ENCODE measurements around the gene DHDDS. TPM values are rescaled to one million over a fixed set of nuclear protein-coding genes. Genes with fewer than 3 reads are reported as not detected.

DHDDS gene
- total RNA-seq, 2 donors from 2014 or later, result 28.9 to 39.0 TPM

DNA sequence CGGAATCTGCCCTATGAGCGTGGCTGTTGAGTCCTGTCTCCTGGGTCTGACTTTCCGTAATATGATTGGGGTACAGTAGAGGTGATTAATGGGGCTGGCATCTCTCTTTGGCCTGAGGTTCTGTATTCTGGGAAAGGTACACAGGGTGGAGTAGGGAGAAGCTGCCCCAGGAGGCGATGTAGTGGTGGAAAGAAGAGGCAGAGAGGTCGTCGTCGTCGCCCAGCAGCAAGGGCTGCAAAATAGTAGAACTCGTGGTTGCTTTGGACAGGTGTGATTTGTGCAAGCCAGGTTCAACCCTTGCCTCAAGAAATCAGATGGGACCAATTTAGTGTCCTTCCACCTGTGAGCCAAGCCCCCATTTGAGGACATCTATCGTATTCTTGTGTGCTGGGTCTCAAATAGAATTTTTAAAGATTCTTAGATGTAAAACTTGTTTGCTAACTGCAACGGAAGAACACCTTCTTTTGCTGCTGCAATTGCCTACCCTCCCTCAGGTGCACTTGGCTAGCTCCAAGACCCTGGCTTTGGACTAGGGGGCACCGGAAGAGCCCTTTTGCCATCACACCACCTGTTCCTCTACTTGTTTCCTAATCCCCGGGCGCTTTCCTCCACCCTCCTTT lies 38.9 kb downstream of the DHDDS start:
- WGBS, result 34% methylated on average over 14 of the region's 14 CpGs
- Histone ChIP-seq H3K27ac (peak overlapping the region in 1 of 2 donors; percentile 100), H3K27me3 (replicated peaks; ENCODE audit: insufficient read depth) (no peaks in the 10 kb centered on the region), H3K4me3 (peak overlapping the region in 1 of 2 donors; percentile 99), H3K9me3 (no peaks in the 10 kb centered on the region), H3K36me3 (peaks cover 0 to 1% of the 10 kb centered on the region in 2 donors), H3K4me1 (replicated peaks) (no peaks in the 10 kb centered on the region)
- DNase-seq (ENCODE audit: low spot score), result no peak
- intact Hi-C loops (cut with DNase I), result loop anchor here (5.0 kb wide), 1 partner anchor 39 kb away; the partner anchor contains the start of gene DHDDS
- TF ChIP-seq, protein P1, sequence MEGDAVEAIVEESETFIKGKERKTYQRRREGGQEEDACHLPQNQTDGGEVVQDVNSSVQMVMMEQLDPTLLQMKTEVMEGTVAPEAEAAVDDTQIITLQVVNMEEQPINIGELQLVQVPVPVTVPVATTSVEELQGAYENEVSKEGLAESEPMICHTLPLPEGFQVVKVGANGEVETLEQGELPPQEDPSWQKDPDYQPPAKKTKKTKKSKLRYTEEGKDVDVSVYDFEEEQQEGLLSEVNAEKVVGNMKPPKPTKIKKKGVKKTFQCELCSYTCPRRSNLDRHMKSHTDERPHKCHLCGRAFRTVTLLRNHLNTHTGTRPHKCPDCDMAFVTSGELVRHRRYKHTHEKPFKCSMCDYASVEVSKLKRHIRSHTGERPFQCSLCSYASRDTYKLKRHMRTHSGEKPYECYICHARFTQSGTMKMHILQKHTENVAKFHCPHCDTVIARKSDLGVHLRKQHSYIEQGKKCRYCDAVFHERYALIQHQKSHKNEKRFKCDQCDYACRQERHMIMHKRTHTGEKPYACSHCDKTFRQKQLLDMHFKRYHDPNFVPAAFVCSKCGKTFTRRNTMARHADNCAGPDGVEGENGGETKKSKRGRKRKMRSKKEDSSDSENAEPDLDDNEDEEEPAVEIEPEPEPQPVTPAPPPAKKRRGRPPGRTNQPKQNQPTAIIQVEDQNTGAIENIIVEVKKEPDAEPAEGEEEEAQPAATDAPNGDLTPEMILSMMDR (IDR thresholded peaks at IDR 0.05), result no peak
- TF ChIP-seq POLR2A (IDR thresholded peaks at IDR 0.05) (no peak), POLR2AphosphoS5 (IDR thresholded peaks at IDR 0.05) (no peak)

DNA sequence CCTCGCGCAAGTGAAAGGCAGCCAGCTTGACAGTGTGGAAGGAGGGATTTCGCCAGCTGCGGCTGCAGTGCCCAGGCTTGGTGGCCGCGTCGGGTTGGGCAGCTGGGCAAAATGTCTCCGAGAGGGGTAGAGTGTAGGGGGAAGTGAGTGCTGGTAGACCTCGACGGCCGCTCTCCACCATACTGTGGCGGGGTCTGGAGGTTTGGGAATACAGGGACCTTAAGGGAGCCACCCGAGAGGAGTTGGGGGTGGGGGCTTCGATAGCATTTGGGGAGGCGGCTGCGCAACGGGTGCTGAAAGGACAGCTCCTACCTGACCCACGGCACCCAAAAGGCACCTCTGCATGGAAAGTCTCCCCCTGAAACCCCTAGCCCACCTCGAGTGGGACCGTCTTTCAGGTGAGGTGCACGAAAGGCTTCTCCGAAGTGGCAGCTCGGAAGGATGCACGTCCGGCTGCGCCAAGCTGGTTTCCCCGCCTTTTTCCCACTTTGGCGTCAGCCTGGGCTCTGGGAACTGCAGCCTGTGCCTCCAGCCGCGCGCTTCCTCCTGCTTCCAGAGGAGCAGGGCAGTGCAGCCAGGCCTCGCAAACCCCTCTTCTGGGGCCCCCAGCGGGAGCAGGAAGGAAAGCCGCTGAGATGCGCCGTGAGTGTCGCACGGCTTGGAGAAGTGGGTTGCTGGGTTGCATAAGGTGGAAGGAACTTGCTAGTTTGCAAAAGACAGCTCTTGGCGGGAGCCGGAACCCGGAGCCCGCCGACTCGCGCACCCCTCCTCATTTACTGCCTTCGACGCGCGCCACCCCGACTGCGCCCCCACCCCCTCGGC lies 39.6 kb downstream of the DHDDS start:
- TF ChIP-seq, protein P1 (IDR thresholded peaks at IDR 0.05), result no peak
- peak; percentile 8 for TF ChIP-seq POLR2AphosphoS5 (IDR thresholded peaks at IDR 0.05)
- no peak for TF ChIP-seq POLR2A (IDR thresholded peaks at IDR 0.05)
- Histone ChIP-seq H3K36me3 (peaks cover 0 to 5% of the 10 kb centered on the region in 2 donors), H3K27ac (peak overlapping the region; percentile 100), H3K4me1 (replicated peaks) (no peaks in the 10 kb centered on the region), H3K4me3 (peak overlapping the region; percentile 99 to 100), H3K27me3 (replicated peaks; ENCODE audit: insufficient read depth) (no peaks in the 10 kb centered on the region), H3K9me3 (no peaks in the 10 kb centered on the region)
- peak; percentile 42 for DNase-seq (ENCODE audit: low spot score)
- WGBS, result under 1% methylated on average over 52 of the region's 52 CpGs
- intact Hi-C loops (cut with DNase I), result loop anchor here (5.0 kb wide), 1 partner anchor 39 kb away; the partner anchor contains the start of gene DHDDS

DNA sequence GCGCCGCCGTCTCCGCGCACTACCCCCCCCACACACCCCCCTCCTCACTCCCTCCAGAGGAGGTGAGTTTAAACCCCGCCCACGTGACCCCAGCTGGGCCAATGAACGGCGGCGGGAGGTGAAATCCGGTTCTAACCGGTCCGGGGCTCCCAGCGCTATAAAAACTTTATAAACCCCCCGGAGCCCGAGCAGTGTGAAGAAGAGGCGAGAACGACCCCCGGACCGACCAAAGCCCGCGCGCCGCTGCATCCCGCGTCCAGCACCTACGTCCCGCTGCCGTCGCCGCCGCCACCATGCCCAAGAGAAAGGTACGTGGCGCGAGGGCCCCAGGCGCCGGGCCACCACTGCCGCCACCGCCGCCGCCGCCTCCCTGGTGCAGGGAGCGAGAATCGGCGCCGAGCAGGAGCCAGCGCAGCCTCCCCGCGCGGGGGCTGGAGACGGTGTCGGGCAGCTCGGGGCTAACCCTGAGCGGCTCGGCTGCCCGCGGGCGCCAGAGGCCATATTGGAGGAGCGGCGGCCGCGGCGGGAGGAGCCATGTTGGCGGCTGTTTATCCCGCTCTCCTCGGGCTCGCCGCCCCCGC lies 40.3 kb downstream of the DHDDS start, which contains the start of gene HMGN2:
Gene HMGN2, plus strand, starts transcription at position 121 of the 581 bp plus-strand sequence. Its CDS starts 173 bp downstream, at position 294.
- 1% methylated on average over 54 of the region's 69 CpGs for WGBS
- intact Hi-C loops (cut with DNase I), result loop anchor here (5.0 kb wide), 1 partner anchor 40 kb away; the partner anchor contains the start of gene DHDDS
- TF ChIP-seq, protein P1 (IDR thresholded peaks at IDR 0.05), result peak in 2 of 4 experiments; percentile 9 to 14
- TF ChIP-seq POLR2AphosphoS5 (IDR thresholded peaks at IDR 0.05) (peak; percentile 86), POLR2A (IDR thresholded peaks at IDR 0.05) (peak; percentile 82)
- Histone ChIP-seq H3K9me3 (no peaks in the 10 kb centered on the region), H3K4me3 (peak within 1 kb of the TSS; percentile 99 to 100), H3K27ac (peak within 1 kb of the TSS; percentile 100), H3K4me1 (replicated peaks) (no peaks in the 10 kb centered on the region), H3K36me3 (peaks cover 1 to 5% of the 10 kb centered on the region in 2 donors), H3K27me3 (replicated peaks; ENCODE audit: insufficient read depth) (no peaks in the 10 kb centered on the region)
- DNase-seq (ENCODE audit: low spot score), result peak; percentile 91

DNA sequence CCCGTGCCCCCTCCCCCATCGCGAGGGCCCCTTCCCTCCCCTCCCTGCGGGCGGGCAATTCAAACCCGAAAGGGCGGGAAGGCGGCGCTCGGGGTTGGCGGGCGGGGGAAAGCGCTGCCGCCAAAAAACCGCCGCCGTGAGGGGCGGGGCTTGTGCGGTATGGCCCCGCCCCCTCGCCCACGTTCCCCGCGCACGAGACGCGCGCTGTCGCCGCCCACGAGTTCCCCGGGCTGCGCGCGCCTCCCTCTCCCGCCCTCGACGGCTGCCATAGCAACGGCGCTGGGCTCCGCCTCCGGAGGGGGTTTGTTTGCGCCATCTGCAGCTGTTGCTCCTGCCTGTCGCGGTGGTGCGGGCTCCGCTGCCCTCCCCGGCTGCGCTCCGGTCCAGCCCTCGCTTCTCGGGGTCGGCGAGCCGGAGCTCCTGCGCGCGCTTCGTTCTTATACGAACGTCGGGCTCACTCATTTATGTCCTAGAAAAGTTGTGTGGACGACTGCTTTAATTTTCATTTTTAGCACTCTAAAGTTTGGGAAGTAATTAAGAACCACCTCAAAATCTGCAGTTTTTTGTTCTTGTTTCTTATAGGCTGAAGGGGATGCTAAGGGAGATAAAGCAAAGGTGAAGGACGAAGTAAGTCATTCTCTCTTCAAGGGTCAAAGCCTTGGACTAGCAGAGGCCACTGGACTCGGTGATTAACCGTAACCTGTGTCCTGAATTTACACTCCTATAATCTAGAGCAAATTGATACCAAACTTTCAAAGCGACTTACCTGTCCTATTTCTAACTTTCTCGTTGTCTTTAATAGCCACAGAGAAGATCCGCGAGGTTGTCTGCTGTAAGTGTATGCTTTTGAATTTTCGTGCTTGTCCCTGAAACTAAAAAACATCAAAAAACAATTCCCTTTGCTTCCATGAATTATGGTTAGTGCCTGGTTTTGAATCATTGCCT lies 41.1 kb downstream of the DHDDS start:
- TF ChIP-seq POLR2AphosphoS5 (IDR thresholded peaks at IDR 0.05), result peak; percentile 95
- TF ChIP-seq, protein P1 (IDR thresholded peaks at IDR 0.05), result no peak
- peak; percentile 74 for TF ChIP-seq POLR2A (IDR thresholded peaks at IDR 0.05)
- Histone ChIP-seq H3K9me3 (no peaks in the 10 kb centered on the region), H3K4me3 (peak overlapping the region; percentile 99 to 100), H3K27ac (peak overlapping the region; percentile 100), H3K27me3 (replicated peaks; ENCODE audit: insufficient read depth) (no peaks in the 10 kb centered on the region), H3K4me1 (replicated peaks) (no peaks in the 10 kb centered on the region), H3K36me3 (peaks cover 5 to 6% of the 10 kb centered on the region in 2 donors)
- DNase-seq (ENCODE audit: low spot score), result peak; percentile 94
- 3% methylated on average over 53 of the region's 71 CpGs for WGBS
- intact Hi-C loops (cut with DNase I), result loop anchor here (1.0 to 5.0 kb wide), 2 partner anchors 27 to 41 kb away; partner anchors contain the start of gene DHDDS

All from prostate gland (tissue), 2 donors.